ENCODE data around the gene EPHB2. TPM values are rescaled to one million over a fixed set of nuclear protein-coding genes. Genes with fewer than 3 reads are reported as not detected.

Gene EPHB2
- total and polyA plus RNA-seq, 8 donors: 0.13 to 88.1 (median 2.6) TPM; not detected in 1

DNA sequence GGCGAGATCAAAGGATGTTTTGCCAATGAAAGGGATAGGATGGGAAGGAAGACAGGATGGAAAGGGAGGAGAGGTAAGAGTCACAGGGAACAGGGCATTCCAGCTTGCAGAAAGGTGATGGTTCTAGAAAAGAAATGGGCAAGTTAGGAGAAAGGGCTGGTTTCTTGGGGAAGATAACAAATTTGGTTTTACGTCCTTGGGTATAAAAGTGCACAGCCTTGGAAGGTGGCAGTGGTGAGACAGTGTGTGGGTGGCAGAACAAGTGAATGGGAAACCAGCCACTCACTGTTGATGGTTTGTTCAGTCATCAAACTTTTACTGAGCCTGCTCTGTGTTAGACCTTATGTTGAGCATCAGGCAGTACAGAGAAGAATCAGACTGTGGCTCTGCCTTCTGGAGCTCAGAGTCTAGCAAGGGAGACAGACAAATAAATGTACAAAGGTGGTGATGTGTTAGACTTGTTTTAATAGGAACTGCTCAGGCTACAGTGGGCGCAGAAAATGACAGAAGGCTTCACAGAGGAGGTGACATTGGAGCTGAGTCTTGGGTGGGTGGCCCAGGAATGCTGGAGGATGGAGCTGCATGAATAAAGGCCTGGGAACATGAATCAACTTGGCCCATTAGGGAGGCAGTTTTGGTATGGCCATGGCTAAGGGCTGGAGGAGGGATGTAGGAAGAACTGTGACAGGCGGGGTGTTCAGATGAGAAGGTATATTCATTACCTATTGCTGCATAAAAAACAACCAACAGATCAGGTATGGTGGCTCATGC is 76.3 kb downstream of the EPHB2 start:
- Histone ChIP-seq H3K27me3 (peaks cover 0 to 22% (median 0%) of the 10 kb centered on the region in 3 donors), H3K4me3 (no peak overlapping the region), H3K9me3 (no peaks in the 10 kb centered on the region), H3K27ac (no peak overlapping the region), H3K4me1 (peaks cover 0 to 8% (median 6%) of the 10 kb centered on the region in 4 donors), H3K36me3 (no peaks in the 10 kb centered on the region)
- no peak for DNase-seq
- no peak for TF ChIP-seq POLR2A (IDR thresholded peaks at IDR 0.05)
- TF ChIP-seq, protein P1, sequence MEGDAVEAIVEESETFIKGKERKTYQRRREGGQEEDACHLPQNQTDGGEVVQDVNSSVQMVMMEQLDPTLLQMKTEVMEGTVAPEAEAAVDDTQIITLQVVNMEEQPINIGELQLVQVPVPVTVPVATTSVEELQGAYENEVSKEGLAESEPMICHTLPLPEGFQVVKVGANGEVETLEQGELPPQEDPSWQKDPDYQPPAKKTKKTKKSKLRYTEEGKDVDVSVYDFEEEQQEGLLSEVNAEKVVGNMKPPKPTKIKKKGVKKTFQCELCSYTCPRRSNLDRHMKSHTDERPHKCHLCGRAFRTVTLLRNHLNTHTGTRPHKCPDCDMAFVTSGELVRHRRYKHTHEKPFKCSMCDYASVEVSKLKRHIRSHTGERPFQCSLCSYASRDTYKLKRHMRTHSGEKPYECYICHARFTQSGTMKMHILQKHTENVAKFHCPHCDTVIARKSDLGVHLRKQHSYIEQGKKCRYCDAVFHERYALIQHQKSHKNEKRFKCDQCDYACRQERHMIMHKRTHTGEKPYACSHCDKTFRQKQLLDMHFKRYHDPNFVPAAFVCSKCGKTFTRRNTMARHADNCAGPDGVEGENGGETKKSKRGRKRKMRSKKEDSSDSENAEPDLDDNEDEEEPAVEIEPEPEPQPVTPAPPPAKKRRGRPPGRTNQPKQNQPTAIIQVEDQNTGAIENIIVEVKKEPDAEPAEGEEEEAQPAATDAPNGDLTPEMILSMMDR (IDR thresholded peaks at IDR 0.05): no peak
- no peak for TF ChIP-seq EP300 (IDR thresholded peaks at IDR 0.05)
- TF ChIP-seq POLR2AphosphoS5 (IDR thresholded peaks at IDR 0.05): no peak
- intact Hi-C loops (cut with DNase I; ENCODE audit: low total_unique reads): no loop called here
- WGBS, 5 donors: 84 to 93% (median 89%) methylated on average over 4 of the region's 4 CpGs

DNA sequence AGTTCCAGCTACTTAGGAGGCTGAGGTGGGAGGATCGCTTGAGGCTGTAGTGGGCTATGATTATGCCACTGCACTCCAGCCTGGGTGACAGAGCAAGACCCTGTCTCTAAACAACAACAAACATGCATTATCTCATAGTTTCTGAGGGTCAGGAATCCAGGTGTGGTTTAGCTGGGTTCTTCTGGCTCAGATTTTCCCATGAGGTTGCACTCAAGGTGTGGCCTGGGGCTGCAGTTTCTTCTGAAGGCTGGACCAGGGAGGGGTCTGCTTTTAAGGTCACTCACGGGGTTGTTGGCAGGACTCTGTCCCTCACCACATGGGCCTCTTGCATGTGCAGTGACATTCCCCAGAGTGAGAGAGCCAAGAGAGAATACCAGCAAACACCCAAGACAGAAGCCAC is 77.0 kb downstream of the EPHB2 start:
- Histone ChIP-seq H3K27me3 (peaks cover 0 to 21% (median 0%) of the 10 kb centered on the region in 3 donors), H3K36me3 (no peaks in the 10 kb centered on the region), H3K4me1 (peaks cover 0 to 8% (median 6%) of the 10 kb centered on the region in 4 donors), H3K9me3 (no peaks in the 10 kb centered on the region), H3K27ac (no peak overlapping the region), H3K4me3 (no peak overlapping the region)
- intact Hi-C loops (cut with DNase I; ENCODE audit: low total_unique reads): no loop called here
- no peak for DNase-seq
- 71 to 91% (median 84%) methylated on average over 2 of the region's 2 CpGs for WGBS, 5 donors
- TF ChIP-seq, protein P1 (IDR thresholded peaks at IDR 0.05): no peak
- no peak for TF ChIP-seq POLR2AphosphoS5 (IDR thresholded peaks at IDR 0.05)
- TF ChIP-seq POLR2A (IDR thresholded peaks at IDR 0.05): no peak
- TF ChIP-seq EP300 (IDR thresholded peaks at IDR 0.05): no peak

DNA sequence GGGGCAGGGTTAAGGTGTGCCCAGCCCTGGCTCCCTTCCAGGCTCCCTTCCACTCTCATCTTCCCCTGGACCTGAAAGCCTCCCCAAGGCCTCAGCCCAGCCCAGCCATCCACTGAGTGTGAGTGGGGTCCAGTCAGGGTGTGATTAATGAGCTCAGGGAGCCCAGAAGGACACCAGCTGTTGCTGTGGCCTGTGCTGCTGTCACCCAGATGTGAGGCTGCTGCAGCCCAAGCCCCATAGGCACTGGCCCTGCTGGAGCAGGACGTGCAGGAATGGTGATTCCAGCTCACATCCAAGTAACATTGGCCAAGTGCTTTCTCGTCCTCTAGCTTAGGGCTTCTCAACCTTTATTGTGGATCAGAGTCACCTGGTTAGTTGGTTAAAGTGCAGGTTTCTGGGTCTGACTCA is 77.6 kb downstream of the EPHB2 start:
- no peak overlapping the region for H3K4me3 ChIP-seq
- H3K4me1 ChIP-seq: peaks cover 0 to 8% (median 6%) of the 10 kb centered on the region in 4 donors
- peaks cover 0 to 15% (median 0%) of the 10 kb centered on the region in 3 donors for H3K27me3 ChIP-seq
- H3K9me3 ChIP-seq: no peaks in the 10 kb centered on the region
- TF ChIP-seq POLR2A (IDR thresholded peaks at IDR 0.05): no peak
- no peak for TF ChIP-seq EP300 (IDR thresholded peaks at IDR 0.05)
- TF ChIP-seq POLR2AphosphoS5 (IDR thresholded peaks at IDR 0.05): no peak
- TF ChIP-seq, protein P1 (IDR thresholded peaks at IDR 0.05): no peak
- H3K27ac ChIP-seq: no peak overlapping the region
- DNase-seq: peak in 1 of 2 donors; percentile 71
- intact Hi-C loops (cut with DNase I; ENCODE audit: low total_unique reads): no loop called here
- H3K36me3 ChIP-seq: no peaks in the 10 kb centered on the region
- WGBS, 5 donors: 54 to 78% (median 68%) methylated on average over 2 of the region's 2 CpGs

DNA sequence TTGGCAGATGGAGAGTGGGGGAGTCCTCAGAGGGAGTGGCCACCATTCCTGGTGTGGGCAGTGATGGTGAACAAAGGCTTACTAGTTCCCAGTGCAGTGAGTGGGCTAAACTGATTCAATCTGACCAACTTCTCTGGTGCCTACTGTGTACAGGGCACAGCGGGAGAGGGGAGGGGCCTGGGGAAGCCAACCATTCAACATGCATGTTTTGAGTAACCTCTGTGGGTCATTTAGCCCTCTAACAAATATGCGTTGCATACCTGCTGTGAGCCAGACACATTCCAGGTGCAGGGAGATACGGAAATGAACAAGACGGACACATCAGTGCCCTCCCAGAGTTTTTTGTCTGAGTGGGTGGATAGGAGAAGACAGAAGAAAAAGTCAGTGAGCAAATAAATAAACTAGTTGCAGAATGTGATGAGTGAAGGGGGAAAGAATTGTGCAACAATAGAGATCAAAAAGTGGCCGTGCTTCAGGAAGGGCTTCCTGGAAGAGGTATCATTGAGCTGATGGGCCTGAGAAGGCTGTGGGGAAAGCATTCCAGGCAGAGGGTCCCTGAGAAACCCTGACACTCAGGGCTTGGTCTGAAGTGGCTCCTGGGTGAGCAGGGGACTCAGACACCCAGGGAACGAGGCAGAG is 78.8 kb downstream of the EPHB2 start:
- Histone ChIP-seq H3K27me3 (peaks cover 0 to 3% (median 0%) of the 10 kb centered on the region in 3 donors), H3K27ac (no peak overlapping the region), H3K9me3 (no peaks in the 10 kb centered on the region), H3K4me3 (no peak overlapping the region), H3K4me1 (peaks cover 0 to 8% (median 6%) of the 10 kb centered on the region in 4 donors), H3K36me3 (no peaks in the 10 kb centered on the region)
- WGBS, 5 donors: 79 to 85% (median 83%) methylated on average over 6 of the region's 6 CpGs
- TF ChIP-seq, protein P1 (IDR thresholded peaks at IDR 0.05): no peak
- TF ChIP-seq POLR2AphosphoS5 (IDR thresholded peaks at IDR 0.05) (no peak), POLR2A (IDR thresholded peaks at IDR 0.05) (no peak), EP300 (IDR thresholded peaks at IDR 0.05) (no peak)
- DNase-seq: no peak
- intact Hi-C loops (cut with DNase I; ENCODE audit: low total_unique reads): no loop called here
